ENCODE results near the gene UTY.

UTY gene

DNA sequence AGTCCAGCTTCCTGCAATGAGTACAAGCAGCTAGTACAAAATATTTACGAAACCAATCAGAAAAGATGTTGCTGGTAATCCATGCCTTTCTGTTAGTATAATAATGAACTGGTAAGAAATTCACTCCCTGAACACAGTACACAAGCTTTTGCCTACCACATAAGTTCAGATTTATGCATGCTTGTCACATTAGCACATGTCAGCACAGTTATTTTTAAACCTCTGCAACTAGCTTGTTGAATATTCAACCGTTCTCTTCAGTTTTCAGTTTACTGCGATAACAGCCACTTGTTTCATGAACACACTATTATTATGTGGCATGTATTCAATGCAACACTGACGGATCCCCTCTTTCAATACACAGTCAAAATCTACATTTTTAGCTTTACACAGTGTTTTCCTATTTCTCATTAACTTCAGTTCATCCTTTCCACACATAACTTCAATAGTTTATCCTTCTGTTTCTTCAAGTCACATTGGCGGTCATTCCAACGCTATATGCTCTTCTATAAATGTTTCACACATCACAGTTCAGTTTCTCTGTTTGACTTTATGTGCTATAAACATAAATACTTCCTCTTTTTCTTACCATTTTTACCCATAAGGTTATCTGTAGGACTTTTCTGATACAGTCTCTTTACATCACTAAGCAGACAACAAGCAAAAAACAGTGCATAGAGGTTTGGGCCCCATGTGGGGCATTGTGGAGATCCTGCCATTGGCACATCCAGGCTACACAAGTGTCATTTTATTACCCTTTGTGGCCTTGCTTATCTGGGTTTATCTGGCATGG, 62.8 kb downstream of the UTY start:
- in situ Hi-C loops (cut with MboI; ENCODE audit: low sequenced_read_pairs): no loop called here

DNA sequence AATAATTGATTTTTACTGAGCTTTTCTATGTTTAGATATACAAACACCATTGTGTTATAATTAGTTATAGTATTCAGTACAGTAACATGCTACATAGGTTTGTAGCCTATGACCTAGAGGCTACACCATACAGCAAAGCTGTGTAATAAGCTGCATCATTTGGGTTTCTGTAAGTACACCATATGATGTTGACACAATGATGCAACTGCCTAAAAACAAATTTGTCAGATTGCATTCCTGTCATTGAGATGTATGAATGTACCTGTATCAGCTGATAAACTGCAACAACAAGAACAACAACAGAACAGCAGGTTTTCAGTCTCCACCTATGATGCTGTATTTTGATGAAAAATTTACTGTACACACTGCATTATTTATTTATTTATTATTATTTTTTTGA, 64.3 kb downstream of the UTY start:
- in situ Hi-C loops (cut with MboI; ENCODE audit: low sequenced_read_pairs): no loop called here

DNA sequence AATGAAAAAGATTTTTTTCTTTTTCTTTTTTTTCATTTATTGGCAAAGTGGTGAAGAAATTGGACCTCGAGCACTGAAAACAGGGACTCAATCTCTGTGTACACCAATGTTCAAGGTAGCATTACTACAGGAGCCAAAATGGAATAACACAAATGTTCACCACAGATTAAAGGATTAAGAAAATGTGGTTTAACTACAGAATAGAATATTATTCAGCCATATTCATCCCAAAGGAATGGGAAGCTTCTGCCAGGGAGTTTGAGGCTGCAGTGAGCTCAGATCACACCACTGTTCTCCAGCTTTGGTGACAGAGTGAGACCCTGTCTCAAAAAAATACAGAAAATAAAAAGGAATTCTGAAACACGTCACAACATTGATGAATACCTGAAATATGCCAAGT, 81.0 kb downstream of the UTY start:
- in situ Hi-C loops (cut with MboI; ENCODE audit: low sequenced_read_pairs): no loop called here

DNA sequence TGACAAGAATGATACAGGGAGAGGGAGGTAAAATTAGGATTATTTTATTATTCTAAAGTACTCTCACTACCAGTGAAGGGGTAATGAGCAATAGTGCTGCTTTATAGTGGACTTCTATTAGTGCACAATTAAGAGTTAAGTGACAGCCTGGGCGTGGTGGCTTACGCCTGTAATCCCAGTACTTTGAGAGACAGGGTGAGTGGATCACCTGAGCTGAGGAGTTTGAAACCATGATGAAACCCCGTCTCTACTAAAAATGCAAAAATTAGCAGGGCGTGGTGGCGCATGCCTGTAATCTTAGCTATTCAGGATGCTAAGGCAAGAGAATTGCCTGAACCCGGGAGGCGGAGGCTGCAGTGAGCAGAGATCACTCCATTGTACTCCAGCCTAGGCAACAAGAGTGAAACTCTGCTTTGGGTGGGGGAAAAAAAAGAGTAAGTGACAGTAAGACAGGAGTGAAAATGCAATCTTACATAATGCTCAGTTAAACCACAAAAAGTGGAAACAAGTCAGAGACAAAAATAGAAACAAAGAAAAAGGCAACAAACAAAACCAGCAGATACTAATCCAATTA, 98.6 kb downstream of the UTY start:
- in situ Hi-C loops (cut with MboI; ENCODE audit: low sequenced_read_pairs): no loop called here

DNA sequence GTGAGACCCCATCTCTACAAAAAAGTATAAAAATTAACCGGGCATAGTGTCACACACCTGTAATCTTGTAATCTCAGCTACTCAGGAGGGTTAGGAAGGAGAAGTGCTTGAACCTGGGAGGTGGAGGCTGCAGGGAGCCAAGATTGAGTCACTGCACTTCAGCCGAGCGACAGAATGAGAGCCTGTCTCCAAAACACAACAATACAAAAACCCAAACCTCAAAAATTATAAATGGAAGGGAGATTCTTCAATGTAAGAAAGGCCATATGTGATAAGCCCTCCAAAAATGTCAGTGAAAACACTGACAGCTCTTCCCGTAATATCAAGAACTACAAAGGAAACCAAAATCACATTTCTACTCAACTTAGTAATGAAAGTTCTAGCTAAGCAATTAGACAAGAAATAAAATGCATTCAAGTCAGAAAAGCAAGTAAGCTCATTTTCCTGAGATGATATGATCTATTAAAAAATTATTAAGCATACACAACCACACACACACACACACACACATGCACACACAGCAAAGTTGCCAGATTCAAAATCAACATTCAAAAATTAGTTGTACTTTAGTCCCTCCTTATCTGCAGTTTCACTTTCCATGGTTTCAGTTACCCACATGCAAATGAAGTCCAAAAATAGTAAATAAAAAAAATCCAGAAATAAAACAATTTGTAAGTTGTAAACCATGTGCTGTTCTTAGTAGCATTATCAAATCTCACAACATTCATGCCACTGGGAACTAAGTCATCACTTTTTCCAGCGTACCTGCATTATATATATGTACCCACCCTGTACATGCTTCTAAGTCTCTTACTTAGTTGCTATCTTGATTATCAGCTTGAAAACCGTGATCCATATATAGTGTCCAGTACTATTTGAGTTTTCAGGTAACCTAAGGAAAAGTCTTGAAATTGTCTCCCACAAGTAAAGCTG, 108.7 kb downstream of the UTY start:
- in situ Hi-C loops (cut with MboI; ENCODE audit: low sequenced_read_pairs): no loop called here

DNA sequence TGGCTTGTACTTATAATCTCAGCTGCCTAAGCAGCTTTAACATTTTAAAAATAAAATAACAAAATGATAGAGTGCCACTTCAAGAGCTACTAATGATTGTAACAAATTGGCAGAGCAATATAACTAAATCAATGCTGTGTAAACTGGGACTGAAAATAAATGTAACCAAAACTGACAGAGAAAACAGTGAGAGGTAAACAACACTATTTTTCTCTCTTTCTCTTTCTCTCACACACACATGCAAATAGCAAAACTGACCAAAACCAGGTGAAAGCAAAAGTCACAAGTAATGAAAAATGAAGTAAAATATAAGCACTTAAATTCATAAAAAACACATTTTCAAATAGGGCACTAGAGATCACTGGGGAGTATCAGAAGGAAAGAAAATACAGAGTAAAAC, 109.6 kb downstream of the UTY start:
- in situ Hi-C loops (cut with MboI; ENCODE audit: low sequenced_read_pairs): no loop called here

DNA sequence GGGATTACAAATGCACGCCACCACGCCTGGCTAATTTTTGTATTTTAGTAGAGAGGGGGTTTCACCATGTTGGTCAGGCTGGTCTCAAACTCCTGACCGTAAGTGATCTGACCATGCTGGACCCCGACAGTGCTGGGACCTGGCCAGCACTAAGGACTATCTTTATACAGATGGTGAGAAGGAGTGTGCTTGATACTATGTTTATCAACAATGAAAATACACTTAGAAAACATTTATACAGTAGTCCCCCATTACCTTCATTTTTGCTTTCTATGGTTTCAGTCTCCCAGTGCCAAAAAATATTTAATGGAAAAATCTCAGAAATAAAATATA, 111.4 kb downstream of the UTY start:
- in situ Hi-C loops (cut with MboI; ENCODE audit: low sequenced_read_pairs): no loop called here

DNA sequence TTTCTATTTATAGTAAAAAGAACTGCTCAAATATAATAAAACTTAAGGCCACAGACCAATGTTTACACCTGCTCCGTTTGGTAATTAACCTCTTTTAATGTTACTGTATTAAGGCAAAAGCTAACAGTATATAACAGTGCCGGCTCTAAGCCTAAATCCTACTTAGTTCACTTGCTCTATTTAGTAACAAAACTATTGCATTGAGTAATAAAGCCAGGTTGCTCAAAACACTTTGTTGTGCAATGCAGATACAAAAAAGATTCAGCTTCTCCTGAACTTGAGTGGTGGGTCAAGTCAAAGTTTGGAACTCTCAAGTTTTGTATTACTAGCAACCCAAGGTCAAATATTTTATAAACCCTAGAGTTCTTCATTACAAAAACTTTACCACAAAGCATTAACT, 116.2 kb downstream of the UTY start:
- in situ Hi-C loops (cut with MboI; ENCODE audit: low sequenced_read_pairs): no loop called here

DNA sequence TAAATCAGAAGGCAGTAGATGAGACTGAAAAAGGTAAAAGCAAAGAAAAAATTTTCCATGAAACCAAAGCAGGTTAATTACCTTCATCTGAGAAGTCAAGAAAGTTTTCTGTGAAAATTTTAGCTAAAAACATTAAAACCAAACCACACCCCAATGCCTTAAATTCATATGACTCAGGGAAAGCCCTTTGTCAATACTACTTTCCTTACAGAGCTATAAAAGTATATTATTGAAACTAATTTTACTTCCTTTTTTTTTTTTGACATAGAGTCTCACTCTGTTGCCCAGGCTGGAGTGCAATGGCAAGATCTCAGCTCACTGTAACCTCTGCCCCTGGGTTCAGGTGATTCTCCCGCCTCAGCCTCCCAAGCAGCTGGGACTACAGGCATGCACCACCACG, 117.2 kb downstream of the UTY start:
- in situ Hi-C loops (cut with MboI; ENCODE audit: low sequenced_read_pairs): no loop called here

DNA sequence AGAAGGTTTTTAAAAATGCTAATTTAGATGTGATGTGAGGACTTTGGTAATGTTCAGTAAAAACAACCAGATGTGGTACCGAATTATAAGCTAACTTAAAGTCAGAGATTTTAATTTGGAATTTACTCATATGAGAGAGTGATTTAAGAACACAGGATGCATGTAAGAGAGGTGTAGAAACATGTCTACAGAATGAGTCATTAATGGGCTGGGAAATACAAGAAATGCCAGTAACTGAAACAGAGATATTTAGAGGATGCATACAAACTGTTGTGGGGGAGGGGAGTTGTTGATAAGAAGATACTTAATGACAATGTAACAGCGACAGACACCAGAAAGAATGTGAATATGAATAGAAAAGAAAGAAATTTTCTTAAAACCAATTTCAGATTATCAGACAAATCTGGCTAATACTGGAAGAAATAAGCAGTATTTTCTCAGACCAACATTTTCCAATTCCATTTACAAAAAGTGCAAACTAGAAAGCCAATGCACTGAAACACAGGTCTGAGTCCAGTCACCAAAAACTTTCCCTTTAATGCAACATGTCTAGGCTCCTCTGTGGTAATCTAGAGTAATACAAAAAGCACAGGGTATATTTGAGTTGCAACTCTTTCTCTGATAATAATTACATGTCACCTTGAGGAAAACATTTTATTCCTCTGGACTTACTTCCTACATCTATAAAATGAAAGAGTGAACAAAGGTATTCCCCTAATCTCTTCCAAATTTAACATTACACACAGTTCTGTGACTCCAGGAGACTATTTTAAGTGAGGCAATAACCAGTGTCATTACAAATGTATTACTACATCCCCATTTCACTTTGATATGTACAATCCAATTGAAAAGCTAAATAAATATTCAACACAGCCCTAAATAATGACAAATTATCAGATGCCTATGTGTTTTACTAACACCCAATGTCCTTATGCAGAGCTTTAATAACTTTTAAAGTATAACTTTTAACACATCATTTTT, 117.9 kb downstream of the UTY start:
- in situ Hi-C loops (cut with MboI; ENCODE audit: low sequenced_read_pairs): no loop called here

DNA sequence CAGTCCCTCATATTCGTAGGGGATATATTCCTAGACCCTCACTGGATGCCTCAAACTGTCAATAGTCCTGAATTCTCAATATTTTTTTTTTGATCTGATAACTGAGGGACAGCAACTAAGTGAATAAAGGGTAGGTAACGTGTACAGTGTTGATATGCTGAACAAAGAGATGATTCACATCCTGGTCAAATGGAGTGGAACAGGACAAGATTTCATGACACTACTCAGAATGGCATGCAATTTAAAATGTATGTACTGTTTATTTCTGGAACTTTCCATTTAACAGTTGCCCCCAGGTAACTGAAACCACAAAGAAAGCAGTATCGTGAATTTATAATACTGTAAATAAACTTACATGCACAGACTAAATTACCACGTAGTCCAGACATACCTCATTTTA, 128.4 kb downstream of the UTY start:
- in situ Hi-C loops (cut with MboI; ENCODE audit: low sequenced_read_pairs): no loop called here

DNA sequence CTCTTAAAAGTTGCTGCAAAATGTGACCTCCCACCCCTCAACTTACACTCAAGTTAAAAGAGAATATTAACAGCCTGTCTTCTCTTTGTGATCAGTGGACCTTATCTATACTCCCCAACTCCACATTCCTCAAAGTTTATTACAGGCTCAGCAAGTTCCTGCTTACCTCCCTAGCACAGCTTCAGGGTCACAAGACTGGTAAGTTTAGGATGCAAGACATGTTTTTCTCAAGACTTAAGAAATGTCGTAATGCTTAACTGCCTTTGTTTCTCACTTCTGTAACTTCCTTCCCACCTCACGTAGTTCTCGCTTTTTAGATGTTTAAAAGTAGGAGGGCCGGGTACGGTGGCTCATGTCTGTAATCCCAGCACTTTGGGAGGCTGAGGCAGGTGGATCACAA, 132.7 kb downstream of the UTY start:
- in situ Hi-C loops (cut with MboI; ENCODE audit: low sequenced_read_pairs): no loop called here

DNA sequence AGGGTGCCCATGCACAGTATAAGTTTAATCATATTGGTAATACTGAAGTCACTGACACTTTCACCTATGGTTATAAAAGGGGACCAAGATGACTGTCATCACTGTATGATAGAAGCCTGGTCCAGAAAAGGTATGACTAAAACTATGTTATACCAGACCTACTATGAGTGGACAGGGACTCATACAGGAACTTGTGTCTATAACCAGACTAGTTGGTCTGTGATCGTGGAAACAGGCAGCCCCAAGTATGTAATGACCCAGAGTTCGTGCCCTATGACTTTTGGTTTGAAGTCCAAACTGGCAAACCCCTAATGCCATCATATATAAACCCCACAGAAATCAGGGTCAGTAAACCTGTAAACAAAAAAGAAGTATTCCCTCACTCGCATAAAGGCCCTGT, 134.3 kb downstream of the UTY start:
- in situ Hi-C loops (cut with MboI; ENCODE audit: low sequenced_read_pairs): no loop called here

DNA sequence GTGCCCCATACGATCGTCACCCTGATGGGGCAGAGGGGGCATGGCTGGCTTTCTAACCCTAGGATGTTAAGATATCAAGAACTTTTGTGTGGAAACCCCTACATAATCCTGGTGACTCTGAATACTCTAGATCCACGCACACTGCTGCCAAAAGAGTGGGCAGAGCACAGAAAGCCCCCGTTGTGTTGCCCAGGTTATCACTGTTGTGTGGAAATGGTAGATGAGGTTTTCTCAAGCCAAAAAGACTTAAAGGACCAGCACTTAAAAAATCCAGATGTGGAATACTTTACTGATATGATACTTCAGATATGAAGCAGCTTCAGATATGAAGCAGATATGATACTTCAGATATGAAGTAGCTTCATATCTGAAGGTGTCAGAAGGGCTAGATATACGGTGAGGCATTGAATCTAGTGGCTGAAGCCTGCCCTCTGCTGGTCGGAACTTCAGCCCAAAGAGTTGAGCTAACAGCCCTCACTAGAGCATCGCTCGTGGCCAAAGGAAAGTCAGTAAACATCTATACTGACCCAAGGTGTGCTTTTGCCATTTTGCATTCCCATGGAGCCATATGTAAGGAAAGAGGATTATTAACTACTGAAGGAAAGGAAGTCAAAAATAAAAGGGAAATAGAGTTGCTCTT, 136.4 kb downstream of the UTY start:
- in situ Hi-C loops (cut with MboI; ENCODE audit: low sequenced_read_pairs): no loop called here

DNA sequence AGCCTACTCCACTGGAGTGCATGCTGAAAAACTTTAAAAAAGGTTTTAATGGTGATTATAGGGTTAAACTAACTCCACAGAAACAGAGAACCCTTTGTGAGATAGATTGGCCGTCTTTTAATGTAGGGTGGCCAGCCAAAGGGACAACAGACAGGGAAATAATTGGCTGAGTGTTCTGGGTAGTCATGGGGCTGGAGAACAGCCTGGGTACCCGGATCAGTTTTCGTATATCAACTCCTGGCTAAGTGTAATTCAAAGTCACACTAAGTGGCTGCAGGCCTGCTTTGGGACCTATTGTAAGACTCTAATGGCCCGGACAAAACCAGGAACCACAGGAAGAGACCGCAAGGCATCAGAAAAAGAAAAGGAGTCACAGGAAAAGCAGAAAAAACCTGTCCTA, 139.9 kb downstream of the UTY start:
- in situ Hi-C loops (cut with MboI; ENCODE audit: low sequenced_read_pairs): no loop called here

DNA sequence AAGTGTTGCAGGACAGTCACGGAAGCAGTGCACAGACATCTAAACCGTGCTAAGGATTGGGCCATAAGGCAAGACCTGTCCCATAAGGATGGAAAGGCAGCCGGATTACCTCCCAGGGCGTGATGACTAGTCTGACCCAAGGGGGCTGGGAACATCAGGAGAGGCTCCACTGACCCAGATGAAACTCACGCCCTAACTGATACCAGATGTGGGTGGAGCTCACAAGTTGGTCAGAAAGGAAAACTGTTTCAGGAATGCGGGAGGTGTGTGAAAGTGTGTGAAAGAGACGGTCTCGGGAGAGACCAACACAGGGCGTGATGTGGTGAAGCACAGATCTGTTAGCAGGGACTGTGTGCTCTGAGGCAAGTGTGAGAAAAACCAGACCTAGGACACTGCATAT, 140.5 kb downstream of the UTY start:
- in situ Hi-C loops (cut with MboI; ENCODE audit: low sequenced_read_pairs): no loop called here

DNA sequence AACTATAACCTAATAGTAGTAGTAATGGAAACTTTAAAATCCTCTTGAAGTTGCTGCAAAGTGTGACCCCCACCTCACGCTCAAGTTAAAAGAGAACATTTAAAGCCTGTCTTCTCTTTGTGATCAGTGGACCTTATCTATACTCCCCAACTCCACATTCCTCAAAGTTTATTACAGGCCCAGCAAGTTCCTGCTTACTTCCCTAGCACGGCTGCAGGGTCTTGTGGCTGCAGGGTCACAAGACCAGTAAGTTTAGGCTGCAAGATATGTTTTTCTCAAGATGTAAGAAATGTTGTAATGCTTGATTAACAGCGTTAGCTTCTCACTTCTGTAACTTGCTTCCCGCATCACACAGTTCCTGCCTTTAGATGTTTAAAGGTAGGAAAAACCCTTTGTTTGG, 141.1 kb downstream of the UTY start:
- in situ Hi-C loops (cut with MboI; ENCODE audit: low sequenced_read_pairs): no loop called here

DNA sequence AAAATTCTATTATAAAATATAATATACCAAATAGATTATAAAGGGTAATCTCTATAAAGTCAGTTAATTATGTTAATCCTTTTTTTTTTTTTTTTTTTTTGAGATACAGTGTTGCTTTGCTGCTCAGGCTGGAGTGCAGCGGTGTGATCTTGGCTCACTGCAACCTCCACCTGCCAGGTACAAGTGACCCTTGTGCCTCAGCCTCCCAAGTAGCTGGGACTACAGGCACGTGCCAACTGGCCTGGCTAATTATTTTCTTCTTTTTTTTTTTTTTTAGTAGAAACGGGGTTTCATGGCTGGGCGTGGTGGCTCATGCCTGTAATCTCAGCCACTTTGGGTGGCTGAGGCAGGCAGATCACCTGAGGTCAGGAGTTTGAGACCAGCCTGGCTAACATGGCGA, 141.9 kb downstream of the UTY start:
- in situ Hi-C loops (cut with MboI; ENCODE audit: low sequenced_read_pairs): no loop called here

DNA sequence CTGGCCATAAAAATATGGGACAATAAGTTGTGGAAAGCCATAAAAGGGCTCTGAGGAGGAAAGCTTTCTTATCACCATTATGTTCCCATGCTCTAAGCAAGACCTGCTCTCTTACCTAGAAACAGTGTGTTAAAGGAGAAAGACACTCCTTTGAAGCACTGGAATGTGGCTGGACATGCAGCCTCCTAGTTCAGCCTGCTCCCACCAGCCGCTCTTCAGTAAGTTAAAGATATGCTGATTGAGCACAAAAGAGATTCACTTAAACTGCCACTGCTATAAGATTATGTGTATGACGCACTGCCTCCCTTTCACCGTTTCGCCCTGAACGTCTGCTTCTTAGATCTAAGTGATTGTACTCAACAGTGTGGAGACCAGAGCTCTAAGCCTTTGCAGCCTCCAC, 146.0 kb downstream of the UTY start:
- in situ Hi-C loops (cut with MboI; ENCODE audit: low sequenced_read_pairs): no loop called here

DNA sequence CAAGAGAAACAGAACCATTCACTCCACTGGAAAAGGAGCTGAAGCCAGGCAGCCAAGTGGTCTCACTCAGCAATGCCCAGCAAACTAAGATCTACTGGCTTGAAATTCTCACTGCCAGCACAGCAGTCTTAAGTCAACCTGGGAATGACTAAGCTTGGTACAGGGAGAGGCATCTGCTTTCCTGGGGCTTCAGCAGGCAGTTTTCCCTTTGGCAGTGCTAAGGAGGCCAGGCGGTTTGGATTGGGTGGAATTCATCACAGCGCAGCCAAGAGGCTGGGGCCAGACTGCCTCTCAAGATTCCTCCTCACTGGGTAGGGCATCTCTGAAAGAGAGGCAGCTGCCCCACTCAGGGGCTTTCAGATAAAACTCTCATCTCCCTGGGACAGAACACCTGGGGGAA, 149.2 kb downstream of the UTY start:
- in situ Hi-C loops (cut with MboI; ENCODE audit: low sequenced_read_pairs): no loop called here
